ENCODE measurements around the gene ANKRD29. TPM values are rescaled to one million over a fixed set of nuclear protein-coding genes. Genes with fewer than 3 reads are reported as not detected.

Gene ANKRD29
- total and polyA plus RNA-seq, 2 experiments from 2014 or later, result 6.6 to 36.6 TPM

DNA sequence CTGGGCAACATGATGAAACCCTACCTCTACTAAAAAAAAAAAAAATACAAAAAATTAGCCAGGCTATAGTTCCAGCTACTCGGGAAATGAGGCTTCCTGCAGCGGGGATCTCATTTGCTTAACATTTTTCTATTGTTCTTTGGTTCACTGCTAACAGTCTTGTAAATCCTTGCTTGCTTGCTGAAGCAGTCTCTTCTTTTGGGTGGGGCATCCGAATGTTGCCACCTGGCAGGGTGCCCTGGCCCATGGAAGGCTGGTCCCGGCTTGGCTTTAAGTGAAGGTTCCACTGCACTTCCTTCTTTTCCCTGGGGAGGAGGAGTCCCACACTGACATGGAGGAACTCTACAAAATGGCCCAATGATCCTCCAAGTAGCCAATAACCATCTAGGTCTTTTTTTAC is 6.0 kb upstream of the ANKRD29 start (continued):
- TF ChIP-seq, protein P1, sequence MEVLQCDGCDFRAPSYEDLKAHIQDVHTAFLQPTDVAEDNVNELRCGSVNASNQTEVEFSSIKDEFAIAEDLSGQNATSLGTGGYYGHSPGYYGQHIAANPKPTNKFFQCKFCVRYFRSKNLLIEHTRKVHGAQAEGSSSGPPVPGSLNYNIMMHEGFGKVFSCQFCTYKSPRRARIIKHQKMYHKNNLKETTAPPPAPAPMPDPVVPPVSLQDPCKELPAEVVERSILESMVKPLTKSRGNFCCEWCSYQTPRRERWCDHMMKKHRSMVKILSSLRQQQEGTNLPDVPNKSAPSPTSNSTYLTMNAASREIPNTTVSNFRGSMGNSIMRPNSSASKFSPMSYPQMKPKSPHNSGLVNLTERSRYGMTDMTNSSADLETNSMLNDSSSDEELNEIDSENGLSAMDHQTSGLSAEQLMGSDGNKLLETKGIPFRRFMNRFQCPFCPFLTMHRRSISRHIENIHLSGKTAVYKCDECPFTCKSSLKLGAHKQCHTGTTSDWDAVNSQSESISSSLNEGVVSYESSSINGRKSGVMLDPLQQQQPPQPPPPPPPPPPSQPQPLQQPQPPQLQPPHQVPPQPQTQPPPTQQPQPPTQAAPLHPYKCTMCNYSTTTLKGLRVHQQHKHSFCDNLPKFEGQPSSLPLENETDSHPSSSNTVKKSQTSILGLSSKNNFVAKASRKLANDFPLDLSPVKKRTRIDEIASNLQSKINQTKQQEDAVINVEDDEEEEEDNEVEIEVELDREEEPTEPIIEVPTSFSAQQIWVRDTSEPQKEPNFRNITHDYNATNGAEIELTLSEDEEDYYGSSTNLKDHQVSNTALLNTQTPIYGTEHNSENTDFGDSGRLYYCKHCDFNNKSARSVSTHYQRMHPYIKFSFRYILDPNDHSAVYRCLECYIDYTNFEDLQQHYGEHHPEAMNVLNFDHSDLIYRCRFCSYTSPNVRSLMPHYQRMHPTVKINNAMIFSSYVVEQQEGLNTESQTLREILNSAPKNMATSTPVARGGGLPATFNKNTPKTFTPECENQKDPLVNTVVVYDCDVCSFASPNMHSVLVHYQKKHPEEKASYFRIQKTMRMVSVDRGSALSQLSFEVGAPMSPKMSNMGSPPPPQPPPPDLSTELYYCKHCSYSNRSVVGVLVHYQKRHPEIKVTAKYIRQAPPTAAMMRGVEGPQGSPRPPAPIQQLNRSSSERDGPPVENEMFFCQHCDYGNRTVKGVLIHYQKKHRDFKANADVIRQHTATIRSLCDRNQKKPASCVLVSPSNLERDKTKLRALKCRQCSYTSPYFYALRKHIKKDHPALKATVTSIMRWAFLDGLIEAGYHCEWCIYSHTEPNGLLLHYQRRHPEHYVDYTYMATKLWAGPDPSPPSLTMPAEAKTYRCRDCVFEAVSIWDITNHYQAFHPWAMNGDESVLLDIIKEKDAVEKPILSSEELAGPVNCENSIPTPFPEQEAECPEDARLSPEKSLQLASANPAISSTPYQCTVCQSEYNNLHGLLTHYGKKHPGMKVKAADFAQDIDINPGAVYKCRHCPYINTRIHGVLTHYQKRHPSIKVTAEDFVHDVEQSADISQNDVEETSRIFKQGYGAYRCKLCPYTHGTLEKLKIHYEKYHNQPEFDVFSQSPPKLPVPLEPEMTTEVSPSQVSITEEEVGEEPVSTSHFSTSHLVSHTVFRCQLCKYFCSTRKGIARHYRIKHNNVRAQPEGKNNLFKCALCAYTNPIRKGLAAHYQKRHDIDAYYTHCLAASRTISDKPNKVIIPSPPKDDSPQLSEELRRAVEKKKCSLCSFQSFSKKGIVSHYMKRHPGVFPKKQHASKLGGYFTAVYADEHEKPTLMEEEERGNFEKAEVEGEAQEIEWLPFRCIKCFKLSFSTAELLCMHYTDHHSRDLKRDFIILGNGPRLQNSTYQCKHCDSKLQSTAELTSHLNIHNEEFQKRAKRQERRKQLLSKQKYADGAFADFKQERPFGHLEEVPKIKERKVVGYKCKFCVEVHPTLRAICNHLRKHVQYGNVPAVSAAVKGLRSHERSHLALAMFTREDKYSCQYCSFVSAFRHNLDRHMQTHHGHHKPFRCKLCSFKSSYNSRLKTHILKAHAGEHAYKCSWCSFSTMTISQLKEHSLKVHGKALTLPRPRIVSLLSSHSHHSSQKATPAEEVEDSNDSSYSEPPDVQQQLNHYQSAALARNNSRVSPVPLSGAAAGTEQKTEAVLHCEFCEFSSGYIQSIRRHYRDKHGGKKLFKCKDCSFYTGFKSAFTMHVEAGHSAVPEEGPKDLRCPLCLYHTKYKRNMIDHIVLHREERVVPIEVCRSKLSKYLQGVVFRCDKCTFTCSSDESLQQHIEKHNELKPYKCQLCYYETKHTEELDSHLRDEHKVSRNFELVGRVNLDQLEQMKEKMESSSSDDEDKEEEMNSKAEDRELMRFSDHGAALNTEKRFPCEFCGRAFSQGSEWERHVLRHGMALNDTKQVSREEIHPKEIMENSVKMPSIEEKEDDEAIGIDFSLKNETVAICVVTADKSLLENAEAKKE (CRISPR knock-in tag; IDR thresholded peaks at IDR 0.05), result no peak
- TF ChIP-seq ZNF114 (CRISPR knock-in tag; IDR thresholded peaks at IDR 0.05) (no peak), EZH2 (IDR thresholded peaks at IDR 0.05; ENCODE audit: low read depth, unreplicated experiment) (no peak)

DNA sequence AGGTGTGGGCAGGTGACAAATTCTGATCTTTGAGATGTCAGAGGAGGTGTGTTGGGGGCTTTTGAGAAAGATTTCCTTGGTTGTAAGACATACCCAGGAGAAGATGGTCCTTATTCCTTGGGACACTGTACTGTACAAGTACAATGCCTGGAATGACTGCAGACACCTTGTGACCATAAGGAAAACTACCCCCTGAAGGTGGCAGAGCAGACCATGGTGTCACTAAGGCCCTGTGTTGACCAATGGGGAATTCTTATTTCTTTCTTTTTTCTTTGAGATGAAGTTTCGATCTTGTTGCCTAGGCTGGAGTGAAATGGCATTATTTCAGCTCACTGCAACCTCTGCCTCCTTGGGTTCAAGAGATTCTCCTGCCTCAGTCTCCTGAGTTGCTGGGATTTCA is 4.4 kb upstream of the ANKRD29 start:
- Mint-ChIP-seq H3K27me3 (ENCODE audit: insufficient read depth, low read depth, poor library complexity) (peaks cover 10% of the 10 kb centered on the region), H3K4me1 (peaks cover 21% of the 10 kb centered on the region), H3K27ac (no peak overlapping the region), H3K36me3 (ENCODE audit: low read depth) (peaks cover 3% of the 10 kb centered on the region; the same call in 1 of the 3 replicates), H3K4me3 (no peak overlapping the region), H3K9me3 (no peaks in the 10 kb centered on the region)
- H3K9me2 ChIP-seq (ENCODE audit: insufficient read depth), result no peaks in the 10 kb centered on the region
- H3K79me2 ChIP-seq (replicated peaks; ENCODE audit: insufficient read depth), result no peaks in the 10 kb centered on the region
- ATAC-seq, result no peak
- H3K27me3 ChIP-seq (ENCODE audit: insufficient read depth), result peaks cover 5% of the 10 kb centered on the region
- H4K20me1 ChIP-seq (replicated peaks; ENCODE audit: insufficient read depth), result no peaks in the 10 kb centered on the region
- no peak overlapping the region for H3K4me3 ChIP-seq
- TF ChIP-seq EZH2phosphoT487 (IDR thresholded peaks at IDR 0.05; ENCODE audit: unreplicated experiment) (no peak), ZNF331 (CRISPR knock-in tag; IDR thresholded peaks at IDR 0.05; ENCODE audit: low read depth) (no peak), ZNF114 (CRISPR knock-in tag; IDR thresholded peaks at IDR 0.05) (no peak)
- TF ChIP-seq, protein P2, sequence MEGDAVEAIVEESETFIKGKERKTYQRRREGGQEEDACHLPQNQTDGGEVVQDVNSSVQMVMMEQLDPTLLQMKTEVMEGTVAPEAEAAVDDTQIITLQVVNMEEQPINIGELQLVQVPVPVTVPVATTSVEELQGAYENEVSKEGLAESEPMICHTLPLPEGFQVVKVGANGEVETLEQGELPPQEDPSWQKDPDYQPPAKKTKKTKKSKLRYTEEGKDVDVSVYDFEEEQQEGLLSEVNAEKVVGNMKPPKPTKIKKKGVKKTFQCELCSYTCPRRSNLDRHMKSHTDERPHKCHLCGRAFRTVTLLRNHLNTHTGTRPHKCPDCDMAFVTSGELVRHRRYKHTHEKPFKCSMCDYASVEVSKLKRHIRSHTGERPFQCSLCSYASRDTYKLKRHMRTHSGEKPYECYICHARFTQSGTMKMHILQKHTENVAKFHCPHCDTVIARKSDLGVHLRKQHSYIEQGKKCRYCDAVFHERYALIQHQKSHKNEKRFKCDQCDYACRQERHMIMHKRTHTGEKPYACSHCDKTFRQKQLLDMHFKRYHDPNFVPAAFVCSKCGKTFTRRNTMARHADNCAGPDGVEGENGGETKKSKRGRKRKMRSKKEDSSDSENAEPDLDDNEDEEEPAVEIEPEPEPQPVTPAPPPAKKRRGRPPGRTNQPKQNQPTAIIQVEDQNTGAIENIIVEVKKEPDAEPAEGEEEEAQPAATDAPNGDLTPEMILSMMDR (conservative IDR thresholded peaks at IDR 0.05; ENCODE audit: low read depth in 2 of 2), result peak in 1 of 2 experiments; percentile 37; a peak in 2 of 4 replicates
- DNase-seq (ENCODE audit: low spot score), result no peak
- H3K36me3 ChIP-seq (ENCODE audit: insufficient read depth), result no peaks in the 10 kb centered on the region
- no peaks in the 10 kb centered on the region for H3F3A ChIP-seq (replicated peaks; ENCODE audit: low read depth)
- no peak overlapping the region for H2AFZ ChIP-seq
- H3K27ac ChIP-seq (ENCODE audit: low read depth), result no peak overlapping the region
- H3K4me1 ChIP-seq (ENCODE audit: insufficient read depth), result peaks cover 30% of the 10 kb centered on the region
- H3K4me2 ChIP-seq, result no peak overlapping the region
